ENCODE results near the gene LCN2. TPM values are rescaled to one million over a fixed set of nuclear protein-coding genes. Genes with fewer than 3 reads are reported as not detected.

The LCN2 gene
- total RNA-seq, 2 experiments from 2014 or later, result not detected

GRCh38 chr9:128148509-128149000 lies 698 bp upstream of the LCN2 start:
- no peaks in the 10 kb centered on the region for H3K4me1 Mint-ChIP-seq (ENCODE audit: low read depth)
- no peaks in the 10 kb centered on the region for H3K9me3 Mint-ChIP-seq
- H3K27me3 Mint-ChIP-seq, result no peaks in the 10 kb centered on the region
- POLR2A ChIA-PET, result no interaction called here
- intact Hi-C loops (cut with micrococcal nuclease), result no loop called here
- CTCF ChIA-PET, result no interaction called here
- H3K36me3 Mint-ChIP-seq, result no peaks in the 10 kb centered on the region
- H3K27ac Mint-ChIP-seq, result no peak overlapping the region
- no peak for DNase-seq
- no peak overlapping the region for H3K4me3 Mint-ChIP-seq

- no peaks in the 10 kb centered on the region for H3K27me3 Mint-ChIP-seq
- ChIA-PET CTCF (interaction anchor here (1.5 kb wide), 2 partner anchors 33 to 34 kb away, joined by 4 to 6 read pairs; no protein-coding TSS in a partner anchor), POLR2A (no interaction called here)
- no peak for DNase-seq
- no peaks in the 10 kb centered on the region for H3K9me3 Mint-ChIP-seq
- H3K27ac Mint-ChIP-seq, result no peak overlapping the region
- no peaks in the 10 kb centered on the region for H3K4me1 Mint-ChIP-seq (ENCODE audit: low read depth)
- intact Hi-C loops (cut with micrococcal nuclease), result no loop called here
- no peaks in the 10 kb centered on the region for H3K36me3 Mint-ChIP-seq
- H3K4me3 Mint-ChIP-seq, result no peak overlapping the region
Measured at GRCh38 chr9:128149951-128150593, 819 bp downstream of the LCN2 start.

GRCh38 chr9:128150594-128151308 lies 1.5 kb downstream of the LCN2 start:
- peak; percentile 34 for DNase-seq
- no peak overlapping the region for H3K4me3 Mint-ChIP-seq
- H3K27ac Mint-ChIP-seq, result no peak overlapping the region
- intact Hi-C loops (cut with micrococcal nuclease), result no loop called here
- ChIA-PET POLR2A (no interaction called here), CTCF (interaction anchor here (0.7 to 1.5 kb wide), 3 partner anchors 12 to 34 kb away, joined by 3 to 6 read pairs (median 4); no protein-coding TSS in a partner anchor)
- no peaks in the 10 kb centered on the region for H3K27me3 Mint-ChIP-seq
- H3K36me3 Mint-ChIP-seq, result no peaks in the 10 kb centered on the region
- no peaks in the 10 kb centered on the region for H3K9me3 Mint-ChIP-seq
- no peaks in the 10 kb centered on the region for H3K4me1 Mint-ChIP-seq (ENCODE audit: low read depth)

- H3K4me1 Mint-ChIP-seq (ENCODE audit: low read depth), result no peaks in the 10 kb centered on the region
- H3K36me3 Mint-ChIP-seq, result no peaks in the 10 kb centered on the region
- CTCF ChIA-PET, result interaction anchor here (1.5 kb wide), 1 partner anchor 32 kb away, joined by 4 read pairs; no protein-coding TSS in a partner anchor
- no peak for DNase-seq
- intact Hi-C loops (cut with micrococcal nuclease), result no loop called here
- H3K27ac Mint-ChIP-seq, result no peak overlapping the region
- POLR2A ChIA-PET, result no interaction called here
- H3K4me3 Mint-ChIP-seq, result no peak overlapping the region
- H3K9me3 Mint-ChIP-seq, result no peaks in the 10 kb centered on the region
- H3K27me3 Mint-ChIP-seq, result no peaks in the 10 kb centered on the region
Measured at GRCh38 chr9:128151309-128152132, 2.3 kb downstream of the LCN2 start.

GRCh38 chr9:128152133-128153059 lies 3.1 kb downstream of the LCN2 start:
- CTCF ChIA-PET, result interaction anchor here (0.7 kb wide), 1 partner anchor 35 kb away, joined by 3 read pairs; no protein-coding TSS in a partner anchor
- H3K36me3 Mint-ChIP-seq, result no peaks in the 10 kb centered on the region

GRCh38 chr9:128153060-128153946 lies 4.0 kb downstream of the LCN2 start:
- ChIA-PET CTCF (no interaction called here), POLR2A (no interaction called here)
- Mint-ChIP-seq H3K4me3 (no peak overlapping the region), H3K36me3 (no peaks in the 10 kb centered on the region), H3K9me3 (no peaks in the 10 kb centered on the region), H3K4me1 (ENCODE audit: low read depth) (no peaks in the 10 kb centered on the region), H3K27ac (no peak overlapping the region), H3K27me3 (no peaks in the 10 kb centered on the region)
- DNase-seq, result no peak
- intact Hi-C loops (cut with micrococcal nuclease), result no loop called here

More at GRCh38 chr9:128152133-128153059, 3.1 kb downstream of the LCN2 start:
- Mint-ChIP-seq H3K4me1 (ENCODE audit: low read depth) (no peaks in the 10 kb centered on the region), H3K4me3 (no peak overlapping the region), H3K27me3 (no peaks in the 10 kb centered on the region), H3K27ac (no peak overlapping the region), H3K9me3 (no peaks in the 10 kb centered on the region)
- POLR2A ChIA-PET, result no interaction called here
- DNase-seq, result no peak
- intact Hi-C loops (cut with micrococcal nuclease), result no loop called here

GRCh38 chr9:128153947-128154695 lies 4.9 kb downstream of the LCN2 start:
- no peaks in the 10 kb centered on the region for H3K36me3 Mint-ChIP-seq

GRCh38 chr9:128155736-128156500 lies 6.7 kb downstream of the LCN2 start:
- Mint-ChIP-seq H3K9me3 (no peaks in the 10 kb centered on the region), H3K4me3 (no peak overlapping the region), H3K27me3 (no peaks in the 10 kb centered on the region), H3K36me3 (no peaks in the 10 kb centered on the region), H3K4me1 (ENCODE audit: low read depth) (peaks cover 8% of the 10 kb centered on the region), H3K27ac (no peak overlapping the region)
- intact Hi-C loops (cut with micrococcal nuclease), result no loop called here
- ChIA-PET POLR2A (interaction anchor here (1.4 kb wide), 1 partner anchor 27 kb away, joined by 3 read pairs; no protein-coding TSS in a partner anchor), CTCF (interaction anchor here (1.8 kb wide), 1 partner anchor 38 kb away, joined by 7 read pairs; no protein-coding TSS in a partner anchor)
- no peak for DNase-seq

More at GRCh38 chr9:128153947-128154695, 4.9 kb downstream of the LCN2 start:
- Mint-ChIP-seq H3K27me3 (no peaks in the 10 kb centered on the region), H3K9me3 (no peaks in the 10 kb centered on the region), H3K4me3 (no peak overlapping the region), H3K4me1 (ENCODE audit: low read depth) (peaks cover under 1% of the 10 kb centered on the region), H3K27ac (no peak overlapping the region)
- ChIA-PET POLR2A (no interaction called here), CTCF (no interaction called here)
- intact Hi-C loops (cut with micrococcal nuclease), result no loop called here
- no peak for DNase-seq

GRCh38 chr9:128159522-128159783 lies 10.2 kb downstream of the LCN2 start:
- ChIA-PET POLR2A (interaction anchor here (1.2 to 4.1 kb wide), 2 partner anchors 25 to 32 kb away, joined by 4 to 19 read pairs; partner anchors contain the start of gene CIZ1), CTCF (interaction anchor here (0.7 to 2.7 kb wide), 7 partner anchors 28 to 425 kb away, joined by 3 to 9 read pairs (median 4); partner anchors contain the start of gene TOR2A)
- intact Hi-C loops (cut with micrococcal nuclease), result no loop called here
- Mint-ChIP-seq H3K36me3 (peaks cover 10% of the 10 kb centered on the region), H3K9me3 (no peaks in the 10 kb centered on the region), H3K27ac (peak overlapping the region; percentile 82), H3K4me3 (peak overlapping the region; percentile 74), H3K27me3 (no peaks in the 10 kb centered on the region), H3K4me1 (ENCODE audit: low read depth) (peaks cover 24% of the 10 kb centered on the region)
- peak; percentile 74 for DNase-seq
